NCI-H82 (cell line): ENCODE results near the gene SLC6A4.
"Not testable (repeated sequence)": the region's sequence is repeated elsewhere in the genome, so short reads cannot be mapped to it uniquely, and the experiment has no call there.

Experiments
- DNase-seq: peaks from one replicate; lab custom pipeline; 2025; lab: John Stamatoyannopoulos, UW

SLC6A4 gene

DNA sequence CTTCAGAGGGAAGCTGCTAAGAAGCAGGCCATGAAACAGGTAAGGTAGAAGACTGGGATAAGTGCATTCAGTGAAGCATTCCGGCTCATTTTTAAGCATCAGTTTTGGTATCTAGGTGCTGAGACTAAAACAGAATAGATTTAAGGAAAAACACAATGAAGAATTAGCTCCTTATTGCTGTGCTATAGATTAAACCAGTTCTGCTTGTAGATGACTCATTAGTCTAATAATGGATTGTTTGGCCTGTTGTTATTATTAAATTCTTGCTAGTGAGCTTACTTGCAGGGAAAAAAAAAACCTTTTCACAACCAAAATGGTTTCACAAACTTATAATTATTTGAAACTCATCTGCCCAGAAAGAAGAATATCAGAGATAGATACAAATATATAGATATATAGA lies 62.9 kb downstream of the SLC6A4 start:
- no peak for DNase-seq

DNA sequence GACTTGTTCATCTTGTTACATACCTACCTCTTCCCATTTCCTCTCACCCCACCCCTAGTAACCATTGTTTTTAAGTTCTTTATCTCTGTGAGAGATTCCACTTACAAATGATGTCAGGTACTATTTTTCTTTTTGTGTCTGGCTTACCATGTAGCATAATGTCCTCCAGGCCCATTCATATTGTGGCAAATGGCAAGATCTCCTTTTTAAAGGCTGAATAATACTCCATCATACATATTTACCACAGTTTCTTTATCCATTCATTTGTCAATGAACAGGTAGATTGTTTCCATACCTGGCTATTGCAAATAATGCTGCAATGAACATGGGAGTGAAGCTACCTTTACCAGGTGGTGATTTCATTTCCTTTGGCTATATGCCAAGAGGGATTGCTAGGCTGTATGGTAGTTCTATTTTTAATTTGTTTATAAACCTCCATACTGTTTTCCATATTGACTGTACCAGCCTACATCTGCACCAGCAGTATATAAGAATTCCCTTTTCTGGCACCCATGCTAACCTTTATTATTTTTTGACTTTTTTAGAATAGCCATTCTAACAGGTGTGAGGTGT lies 65.0 kb downstream of the SLC6A4 start:
- no peak for DNase-seq

DNA sequence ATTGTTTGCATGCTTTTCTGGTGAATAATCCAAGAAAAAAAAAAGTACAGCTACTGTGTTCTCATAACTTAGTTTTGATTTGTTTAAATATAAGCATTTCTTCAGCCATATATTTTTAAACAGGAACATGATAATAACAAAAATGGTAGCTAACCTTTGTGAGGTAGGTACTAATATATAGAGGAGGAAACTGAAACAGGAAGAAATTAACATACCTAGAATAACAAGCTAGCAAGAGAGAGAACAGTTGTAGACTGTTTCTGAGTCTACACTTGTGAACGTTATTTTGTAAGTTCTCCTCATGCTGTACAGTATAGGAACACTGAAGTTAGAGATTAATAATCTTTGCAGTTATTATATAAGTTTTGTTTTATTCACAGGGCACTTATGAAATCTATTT lies 69.5 kb downstream of the SLC6A4 start:
- no peak for DNase-seq

DNA sequence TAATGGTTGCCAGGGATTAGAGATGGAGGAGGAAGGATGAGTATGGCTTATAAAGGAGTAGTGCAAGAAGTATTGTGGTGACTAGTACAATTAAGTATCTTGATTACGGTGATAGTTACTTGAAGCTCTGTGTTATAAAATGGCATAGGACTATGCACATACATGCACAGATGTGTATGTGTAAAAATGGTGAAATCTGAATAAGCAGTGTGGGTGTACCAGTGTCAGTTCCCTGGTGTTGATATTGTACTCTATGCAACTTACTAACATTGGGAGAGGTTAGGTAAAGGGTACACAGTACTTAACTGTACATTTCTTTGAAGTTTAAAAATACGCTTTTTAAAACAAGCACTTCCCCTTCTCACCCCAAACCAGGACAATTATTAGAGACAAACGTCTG lies 70.3 kb downstream of the SLC6A4 start:
- DNase-seq = no peak

DNA sequence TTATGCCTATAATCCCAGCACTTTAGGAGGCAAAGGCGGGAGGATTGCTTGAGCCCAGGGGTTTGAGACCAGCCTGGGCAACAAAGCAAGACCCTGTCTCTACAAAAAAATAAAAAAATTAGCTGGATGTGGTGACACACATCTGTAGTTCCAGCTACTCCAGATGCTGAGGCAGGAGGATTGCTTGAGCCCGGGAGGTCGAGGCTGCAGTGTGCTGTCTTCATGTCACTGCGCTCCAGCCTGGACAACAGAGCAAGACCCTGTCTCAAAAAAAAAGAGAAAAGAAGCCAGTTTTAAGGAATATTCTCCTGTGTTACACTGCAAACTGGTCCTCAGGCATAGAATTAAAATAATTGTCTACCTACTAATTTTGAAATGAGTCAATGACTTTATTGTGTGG lies 71.0 kb downstream of the SLC6A4 start:
- no peak for DNase-seq

DNA sequence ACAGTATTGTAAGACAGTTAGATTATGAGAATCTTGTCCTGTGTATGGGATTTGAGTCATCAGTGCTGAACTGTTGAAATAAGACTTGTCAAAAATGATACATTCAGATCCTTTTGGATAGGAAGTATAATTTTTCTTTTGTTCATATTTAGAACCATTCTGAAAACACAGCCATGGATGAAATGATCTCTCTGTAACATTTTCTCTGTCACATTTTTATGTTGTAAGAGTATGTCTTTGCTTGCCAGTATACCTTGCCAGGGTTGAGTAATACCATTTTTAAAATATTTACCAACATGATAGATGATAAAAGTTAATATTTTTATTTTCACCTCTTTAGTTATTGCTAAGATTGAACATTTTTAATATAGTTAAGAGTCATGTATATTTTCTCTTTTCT lies 73.9 kb downstream of the SLC6A4 start:
- no peak for DNase-seq

DNA sequence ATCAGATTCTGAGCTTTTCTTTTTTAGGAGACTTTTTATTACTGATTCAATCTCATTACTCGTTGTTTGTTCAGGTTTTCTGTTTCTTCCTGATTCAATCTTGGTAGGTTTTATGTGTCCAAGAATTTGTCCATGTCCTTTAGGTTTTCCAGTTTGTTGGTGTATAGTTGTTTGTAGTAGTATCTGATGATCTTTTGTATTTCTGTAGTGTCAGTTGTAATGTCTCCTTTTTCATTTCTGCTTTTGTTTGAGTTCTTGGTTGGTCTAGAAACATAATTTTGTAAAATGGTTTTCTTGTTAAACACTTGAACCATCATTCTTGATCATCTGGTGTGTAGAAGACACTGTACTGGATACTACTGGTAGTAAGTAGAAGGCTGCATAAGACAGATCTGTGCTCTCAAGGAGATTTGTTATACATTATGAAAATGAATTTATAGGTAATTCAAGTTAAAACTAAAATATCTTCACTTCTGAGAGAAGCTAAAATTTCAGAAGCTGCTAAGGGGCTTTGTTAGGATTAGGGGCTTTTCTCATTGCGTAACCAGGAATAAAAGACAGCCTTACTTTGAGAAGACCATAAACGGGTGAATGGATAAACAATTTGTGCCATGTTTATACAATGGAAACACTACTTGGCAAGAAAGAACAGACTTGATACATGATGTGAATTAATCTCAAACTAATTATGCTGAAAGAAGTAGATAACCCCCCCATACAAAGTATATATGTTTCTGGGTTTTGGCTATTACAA lies 74.9 kb downstream of the SLC6A4 start:
- DNase-seq = no peak

DNA sequence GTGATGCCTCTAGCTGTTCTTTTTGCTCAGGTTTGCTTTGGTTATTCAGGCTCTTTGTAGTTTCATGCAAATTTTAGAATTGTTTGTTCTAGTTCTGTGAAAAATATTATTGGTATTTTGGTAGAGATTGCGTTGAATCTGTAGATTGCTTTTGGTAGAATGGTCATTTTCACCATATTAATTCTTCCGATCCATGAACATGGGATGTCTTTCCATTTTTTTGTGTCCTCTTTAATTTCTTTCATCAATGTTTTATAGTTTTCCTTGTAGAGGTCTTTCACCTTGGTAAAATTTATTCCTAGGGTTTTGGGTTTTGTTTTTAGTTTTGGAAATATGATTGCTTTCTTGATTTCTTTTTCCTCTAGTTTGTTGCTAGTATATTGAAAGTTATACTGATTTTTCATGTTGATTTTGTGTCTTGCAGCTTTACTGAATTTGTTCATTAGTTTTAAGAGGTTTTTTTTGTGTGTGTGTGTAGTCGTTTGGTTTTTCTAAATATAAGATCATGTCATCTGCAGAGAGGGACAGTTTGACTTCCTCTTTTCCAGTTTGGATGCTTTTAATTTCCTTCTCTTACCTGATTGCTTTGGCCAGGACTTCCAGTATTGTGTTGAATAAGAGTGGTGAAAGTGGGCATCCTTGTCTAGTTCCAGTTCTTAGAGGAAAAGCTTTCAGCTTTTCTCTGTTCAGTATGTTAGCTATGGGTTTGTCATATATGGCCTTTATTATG lies 76.4 kb downstream of the SLC6A4 start:
- no peak for DNase-seq

DNA sequence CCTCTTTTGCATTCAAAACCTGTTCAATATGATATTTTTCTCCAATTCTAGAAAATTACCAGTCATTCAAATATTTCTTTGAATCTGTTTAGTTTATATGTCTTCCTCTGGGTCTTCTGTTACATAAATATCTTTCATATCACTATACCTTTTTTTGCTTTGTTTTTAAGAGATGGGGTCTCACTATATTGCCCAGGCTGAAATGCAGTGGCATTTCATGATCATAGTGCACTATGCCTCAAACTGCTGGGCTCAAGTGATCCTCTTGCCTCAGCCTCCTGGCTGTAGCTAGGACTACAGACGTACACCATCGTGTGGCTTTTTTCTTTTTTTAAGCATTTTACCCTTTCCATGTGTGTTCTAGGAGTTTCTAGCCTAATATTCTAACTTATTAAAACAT lies 80.1 kb downstream of the SLC6A4 start:
- DNase-seq = no peak

DNA sequence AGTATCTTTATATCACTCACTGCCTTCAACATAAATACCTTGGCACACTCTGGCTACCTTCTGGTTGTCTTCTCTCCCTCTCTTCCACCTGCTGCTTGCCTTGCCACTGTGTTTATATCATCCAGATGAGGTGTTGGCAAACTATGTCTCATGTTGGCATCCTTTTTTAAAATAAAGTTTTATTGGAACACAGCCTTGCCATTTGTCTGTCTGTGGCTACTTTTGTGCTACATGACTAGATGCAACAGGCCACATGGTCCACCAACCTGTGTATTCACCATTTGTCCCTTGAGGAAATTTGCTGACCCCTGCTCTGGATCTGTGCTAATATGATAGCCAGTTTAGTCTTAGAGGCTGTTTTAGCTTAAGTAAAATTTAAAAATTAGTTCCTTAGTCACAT lies 82.0 kb downstream of the SLC6A4 start:
- DNase-seq = no peak

DNA sequence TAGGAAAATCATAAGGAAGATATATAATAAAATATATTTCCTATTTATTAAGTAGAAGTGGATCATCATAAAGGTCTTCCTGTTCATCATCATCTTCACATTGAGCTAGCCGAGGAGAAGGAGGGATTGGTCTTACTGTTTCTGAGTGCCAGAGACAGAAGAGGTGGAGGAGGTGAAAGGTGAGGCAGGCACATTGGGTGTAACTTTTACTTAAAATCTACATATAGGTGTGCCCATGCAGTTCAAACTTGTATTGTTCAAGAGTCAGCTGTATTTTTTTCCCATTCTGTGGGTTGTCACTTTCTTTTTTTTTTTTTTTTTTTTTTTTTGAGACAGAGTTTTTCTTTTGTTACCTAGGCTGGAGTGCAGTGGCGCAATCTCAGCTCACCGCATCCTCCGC lies 84.0 kb downstream of the SLC6A4 start:
- DNase-seq = no peak

DNA sequence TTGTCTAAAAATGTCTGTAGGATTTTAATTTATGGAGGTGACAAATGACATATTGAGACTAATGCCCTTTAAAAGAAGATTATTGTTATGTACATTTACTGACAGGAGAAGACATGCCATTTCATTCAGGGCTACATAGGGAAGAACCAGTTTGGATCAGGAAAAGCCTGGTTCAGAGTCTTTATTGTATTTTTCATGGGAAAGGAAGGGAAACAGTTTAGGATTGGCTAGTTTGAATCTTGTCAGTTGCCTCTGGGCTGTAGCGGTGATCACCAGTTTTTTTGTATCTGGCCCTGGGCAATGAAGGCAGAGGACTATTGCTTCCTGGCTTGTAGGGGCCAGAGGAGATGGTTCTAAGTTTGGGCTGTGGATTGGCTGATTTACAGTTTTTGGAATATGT lies 87.1 kb downstream of the SLC6A4 start:
- no peak for DNase-seq

DNA sequence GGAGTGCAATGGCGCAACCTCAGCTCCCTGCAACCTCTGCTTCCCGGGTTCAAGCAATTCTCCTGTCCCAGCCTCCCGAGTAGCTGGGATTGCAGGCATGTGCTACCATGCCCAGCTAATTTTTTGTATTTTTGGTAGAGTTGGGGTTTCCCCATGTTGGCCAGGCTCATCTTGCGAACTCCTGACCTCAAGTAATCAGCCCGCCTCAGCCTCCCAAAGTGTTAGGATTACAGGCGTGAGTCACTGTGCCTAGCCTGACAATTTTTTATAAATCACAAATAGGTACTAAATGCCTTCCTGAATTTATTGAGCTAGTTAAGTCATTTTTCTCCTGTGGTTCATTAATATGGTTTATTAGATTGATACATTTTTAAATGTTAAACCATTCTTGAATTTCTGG lies 87.6 kb downstream of the SLC6A4 start:
- DNase-seq = not testable (repeated sequence)
